Measurements from ENCODE around the gene TMEM221. TPM values are rescaled to one million over a fixed set of nuclear protein-coding genes. Genes with fewer than 3 reads are reported as not detected.
A peak's percentile ranks its signal among the peaks of the same experiment; 100 is the strongest.

Gene TMEM221
- total RNA-seq, 1 donor from 2014 or later, result not detected

DNA sequence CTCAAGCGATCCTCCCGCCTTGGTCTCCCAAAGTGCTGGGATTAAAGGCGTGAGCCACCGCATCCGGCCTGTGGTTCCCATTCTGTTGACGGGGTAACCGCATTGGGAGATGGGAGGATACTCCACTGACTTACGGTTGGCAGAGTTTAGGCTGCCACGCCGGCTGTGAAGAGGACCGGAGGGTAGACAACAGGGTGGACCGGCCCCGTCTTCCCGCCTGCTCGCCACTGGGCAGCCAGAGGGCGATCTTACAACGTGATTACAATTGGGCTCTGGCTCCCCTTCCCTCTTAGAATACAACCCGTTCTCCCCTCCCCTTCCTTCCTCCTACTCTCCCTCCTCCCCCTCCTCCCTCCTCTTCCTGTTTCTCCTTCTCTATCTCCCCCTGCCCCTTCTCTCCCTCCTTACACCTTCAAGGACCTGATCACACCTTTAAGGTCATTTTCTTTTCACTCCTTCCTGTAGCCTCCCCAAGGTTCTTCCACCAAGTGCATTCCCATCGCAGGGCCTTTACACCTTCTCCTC lies 53.5 kb downstream of the TMEM221 start:
- DNase-seq (ENCODE audit: low read depth) (peak; percentile 29), FAIRE-seq (no peak)

DNA sequence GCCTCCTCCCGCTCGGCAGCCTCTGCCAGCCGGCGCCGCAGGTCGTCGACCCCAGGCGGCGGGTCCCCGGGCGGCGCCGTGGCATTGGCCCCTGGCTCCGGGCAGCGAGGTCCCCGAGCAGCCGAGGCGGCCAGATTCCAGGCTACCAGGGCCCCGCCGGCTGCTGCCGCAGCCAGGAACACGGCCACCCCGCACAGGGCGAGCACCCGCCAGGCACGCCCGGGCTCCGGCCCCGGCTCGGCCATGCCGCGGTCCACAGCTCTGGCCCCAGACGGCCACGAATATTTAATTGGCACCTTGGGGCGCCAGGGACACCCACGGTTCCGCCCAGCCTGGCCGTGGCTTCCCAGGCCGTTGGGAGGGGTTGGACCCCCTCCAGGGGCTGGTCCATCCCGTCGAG lies 54.6 kb downstream of the TMEM221 start, which contains the start of gene CCDC194:
TSS of gene CCDC194 (minus strand) at position 283 of the 400 bp plus-strand sequence. CDS start at position 245, 38 bp downstream.
- no peaks in the 10 kb centered on the region for H3K36me3 ChIP-seq (ENCODE audit: control insufficient read depth, insufficient read depth, low read length)
- DNase-seq (ENCODE audit: low read depth) (no peak), FAIRE-seq (no peak)
- no peaks in the 10 kb centered on the region for H3K27me3 ChIP-seq (ENCODE audit: control insufficient read depth, insufficient read depth, low read length)
- H3K4me3 ChIP-seq (ENCODE audit: low read depth, low read length), result no peak within 1 kb of the TSS
- TF ChIP-seq, protein P1, sequence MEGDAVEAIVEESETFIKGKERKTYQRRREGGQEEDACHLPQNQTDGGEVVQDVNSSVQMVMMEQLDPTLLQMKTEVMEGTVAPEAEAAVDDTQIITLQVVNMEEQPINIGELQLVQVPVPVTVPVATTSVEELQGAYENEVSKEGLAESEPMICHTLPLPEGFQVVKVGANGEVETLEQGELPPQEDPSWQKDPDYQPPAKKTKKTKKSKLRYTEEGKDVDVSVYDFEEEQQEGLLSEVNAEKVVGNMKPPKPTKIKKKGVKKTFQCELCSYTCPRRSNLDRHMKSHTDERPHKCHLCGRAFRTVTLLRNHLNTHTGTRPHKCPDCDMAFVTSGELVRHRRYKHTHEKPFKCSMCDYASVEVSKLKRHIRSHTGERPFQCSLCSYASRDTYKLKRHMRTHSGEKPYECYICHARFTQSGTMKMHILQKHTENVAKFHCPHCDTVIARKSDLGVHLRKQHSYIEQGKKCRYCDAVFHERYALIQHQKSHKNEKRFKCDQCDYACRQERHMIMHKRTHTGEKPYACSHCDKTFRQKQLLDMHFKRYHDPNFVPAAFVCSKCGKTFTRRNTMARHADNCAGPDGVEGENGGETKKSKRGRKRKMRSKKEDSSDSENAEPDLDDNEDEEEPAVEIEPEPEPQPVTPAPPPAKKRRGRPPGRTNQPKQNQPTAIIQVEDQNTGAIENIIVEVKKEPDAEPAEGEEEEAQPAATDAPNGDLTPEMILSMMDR (IDR thresholded peaks at IDR 0.05; ENCODE audit: insufficient read depth, low read length, severe bottlenecking), result no peak

More for the DNA sequence above, 53.5 kb downstream of the TMEM221 start:
- H3K36me3 ChIP-seq (ENCODE audit: control insufficient read depth, insufficient read depth, low read length), result no peaks in the 10 kb centered on the region
- TF ChIP-seq, protein P1 (IDR thresholded peaks at IDR 0.05; ENCODE audit: insufficient read depth, low read length, severe bottlenecking), result peak; percentile 87
- no peak overlapping the region for H3K4me3 ChIP-seq (ENCODE audit: low read depth, low read length)
- H3K27me3 ChIP-seq (ENCODE audit: control insufficient read depth, insufficient read depth, low read length), result no peaks in the 10 kb centered on the region

DNA sequence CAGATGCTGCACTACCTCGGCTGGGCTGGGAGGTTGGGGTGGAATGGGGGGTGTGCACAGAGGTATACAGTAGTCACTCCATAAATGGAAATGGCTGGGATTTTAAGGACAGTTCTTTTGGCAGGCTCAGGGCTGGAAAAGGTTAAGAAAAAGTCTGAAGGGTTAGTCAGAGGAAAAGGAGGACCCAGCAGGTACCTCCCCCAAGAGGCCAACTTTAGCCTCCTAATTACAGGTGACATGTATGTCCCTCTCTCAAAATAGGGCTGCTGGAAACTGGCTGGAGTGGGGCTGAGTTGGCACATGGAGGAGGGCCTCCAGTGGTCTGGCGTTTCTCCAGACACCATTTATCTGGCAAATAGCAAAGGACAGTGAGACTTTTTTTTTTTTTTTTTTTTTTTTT lies 55.5 kb downstream of the TMEM221 start:
- no peaks in the 10 kb centered on the region for H3K27me3 ChIP-seq (ENCODE audit: control insufficient read depth, insufficient read depth, low read length)
- no peak for FAIRE-seq
- TF ChIP-seq, protein P1 (IDR thresholded peaks at IDR 0.05; ENCODE audit: insufficient read depth, low read length, severe bottlenecking), result no peak

DNA sequence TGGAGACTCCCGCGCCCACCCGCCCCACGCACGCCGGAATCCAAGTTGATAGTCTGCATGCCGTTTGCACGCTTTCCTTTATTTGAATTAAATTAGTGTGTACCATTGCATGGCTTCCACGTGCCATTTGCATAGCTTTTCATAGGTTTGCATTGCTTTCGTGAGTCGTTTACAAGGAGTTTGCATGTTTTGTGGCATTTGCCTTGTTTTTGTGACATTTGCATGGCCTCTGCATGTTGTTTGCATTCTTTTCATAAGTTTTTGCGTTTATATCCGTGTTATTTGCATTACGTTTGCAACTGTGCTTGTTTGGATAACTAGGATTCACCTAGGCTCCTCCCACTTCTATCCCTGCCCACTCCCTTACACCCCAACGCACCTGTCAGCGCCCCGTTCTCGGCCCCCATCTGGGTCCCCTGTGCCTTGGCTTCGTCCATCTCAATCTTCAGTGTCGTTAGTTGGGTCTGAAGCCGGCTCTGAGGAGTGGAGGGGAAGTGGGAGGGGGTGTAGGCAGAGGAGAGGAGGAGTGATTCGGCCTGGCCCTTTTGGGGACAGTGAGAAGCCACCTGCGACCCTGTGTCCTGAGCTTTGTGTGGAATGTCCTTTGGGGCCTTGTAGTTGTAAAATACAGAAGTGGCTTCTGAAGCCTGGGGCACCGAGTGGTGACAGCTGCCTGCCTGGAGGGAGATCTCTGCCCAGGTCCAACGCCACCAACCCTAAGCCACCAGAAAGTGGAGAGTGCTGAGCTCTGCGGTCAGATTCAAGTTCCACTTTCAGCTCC lies 56.9 kb downstream of the TMEM221 start:
- Histone ChIP-seq H3K27me3 (ENCODE audit: control insufficient read depth, insufficient read depth, low read length) (no peaks in the 10 kb centered on the region), H3K4me3 (ENCODE audit: low read depth, low read length) (peak overlapping the region; percentile 29), H3K36me3 (ENCODE audit: control insufficient read depth, insufficient read depth, low read length) (no peaks in the 10 kb centered on the region)
- DNase-seq (ENCODE audit: low read depth), result peak; percentile 14
- TF ChIP-seq, protein P1 (IDR thresholded peaks at IDR 0.05; ENCODE audit: insufficient read depth, low read length, severe bottlenecking), result no peak
- no peak for FAIRE-seq

More for the DNA sequence above, 55.5 kb downstream of the TMEM221 start:
- Histone ChIP-seq H3K4me3 (ENCODE audit: low read depth, low read length) (no peak overlapping the region), H3K36me3 (ENCODE audit: control insufficient read depth, insufficient read depth, low read length) (no peaks in the 10 kb centered on the region)
- no peak for DNase-seq (ENCODE audit: low read depth)

DNA sequence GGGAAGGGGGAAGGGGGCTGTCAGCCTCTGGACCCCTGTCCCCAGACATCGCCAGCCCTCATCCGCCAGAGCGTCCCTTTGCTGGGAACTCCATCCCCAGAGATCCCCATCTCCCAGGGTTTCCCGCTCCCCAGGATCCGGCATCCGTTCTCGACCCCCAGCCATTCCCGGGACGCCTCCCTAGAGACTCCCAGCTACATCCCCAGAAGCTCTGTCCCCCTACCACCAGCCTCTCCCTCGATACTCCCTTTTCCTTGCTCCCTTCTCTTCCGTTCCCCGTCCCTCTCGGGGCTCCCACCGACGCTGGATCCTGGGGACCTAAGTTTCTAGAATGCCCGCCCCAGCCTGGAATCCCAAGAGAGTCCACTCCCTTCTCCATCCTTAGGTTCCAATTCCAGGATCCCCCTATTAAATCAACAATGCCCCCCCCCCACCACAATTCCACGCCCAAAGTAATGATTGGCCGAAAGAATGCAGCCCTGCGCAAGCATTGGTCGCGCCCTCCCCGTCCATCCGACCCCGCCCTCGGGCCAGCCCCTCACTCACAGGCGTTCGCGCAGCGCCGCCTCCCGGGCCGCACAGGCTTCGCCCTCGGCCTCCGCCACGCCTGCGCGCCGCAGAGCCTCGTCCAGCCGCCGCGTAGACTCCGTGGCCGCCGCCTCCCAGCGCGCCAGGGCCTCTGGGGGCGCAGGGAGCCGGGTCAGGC lies 57.6 kb downstream of the TMEM221 start:
- FAIRE-seq (no peak), DNase-seq (ENCODE audit: low read depth) (peak; percentile 78)
- H3K36me3 ChIP-seq (ENCODE audit: control insufficient read depth, insufficient read depth, low read length), result no peaks in the 10 kb centered on the region
- TF ChIP-seq, protein P1 (IDR thresholded peaks at IDR 0.05; ENCODE audit: insufficient read depth, low read length, severe bottlenecking), result peak; percentile 78
- H3K4me3 ChIP-seq (ENCODE audit: low read depth, low read length), result peak overlapping the region; percentile 29
- no peaks in the 10 kb centered on the region for H3K27me3 ChIP-seq (ENCODE audit: control insufficient read depth, insufficient read depth, low read length)
